Smooth muscle cell (in vitro differentiated cells): ENCODE results near the gene PCLO. TPM values are rescaled to one million over a fixed set of nuclear protein-coding genes. Genes with fewer than 3 reads are reported as not detected.

Experiments used
- DNase-seq: peaks from one replicate; lab custom pipeline; 2025; ENCODE audit not compliant: unreplicated experiment; lab: John Stamatoyannopoulos, UW
- H2AFZ ChIP-seq: fragments of 200-600 bp; sonication (generic); 2 replicates; pipeline ENCODE4 v1.6.0; 2016; ENCODE audit warnings: antibody characterized with exemption, low read depth, mild to moderate bottlenecking
- H3F3A ChIP-seq: fragments of 200-600 bp; sonication (generic); 2 replicates; pipeline ENCODE4 v1.6.0; 2017; ENCODE audit warnings: antibody characterized with exemption, low read depth
- H3K27ac ChIP-seq: fragments of 200-600 bp; sonication (generic); 2 replicates; pipeline ENCODE4 v1.5.1; 2016; ENCODE audit warnings: low read depth, mild to moderate bottlenecking
- H3K27me3 ChIP-seq: fragments of 200-600 bp; sonication (generic); 2 replicates; pipeline ENCODE4 v1.6.1; 2016; ENCODE audit warnings: low read depth, mild to moderate bottlenecking
- H3K36me3 ChIP-seq: fragments of 200-600 bp; sonication (generic); 2 replicates; pipeline ENCODE4 v1.5.1; 2016; ENCODE audit warnings: low read depth
- H3K4me1 ChIP-seq: fragments of 200-600 bp; sonication (generic); 2 replicates; pipeline ENCODE4 v1.5.1; 2016; ENCODE audit warnings: low read depth
- H3K4me2 ChIP-seq: fragments of 200-600 bp; sonication (generic); 2 replicates; pipeline ENCODE4 v1.6.0; 2016; ENCODE audit warnings: mild to moderate bottlenecking
- H3K4me3 ChIP-seq: fragments of 200-600 bp; sonication (generic); 2 replicates; pipeline ENCODE4 v1.5.1; 2016; ENCODE audit warnings: mild to moderate bottlenecking
- H3K79me2 ChIP-seq: fragments of 200-600 bp; sonication (generic); 2 replicates; pipeline ENCODE4 v1.6.0; 2016; ENCODE audit warnings: low read depth, mild to moderate bottlenecking
- H3K9ac ChIP-seq: fragments of 200-600 bp; sonication (generic); 2 replicates; pipeline ENCODE4 v1.6.0; 2016; ENCODE audit warnings: low read depth
- H3K9me3 ChIP-seq: fragments of 200-600 bp; sonication (generic); replicated peaks from 2 replicates; pipeline ENCODE4 v1.5.1; 2016; ENCODE audit warnings: low read depth
- H4K20me1 ChIP-seq: fragments of 200-600 bp; sonication (generic); 2 replicates; pipeline ENCODE4 v1.6.0; 2016; ENCODE audit warnings: low read depth
- WGBS: methylation state at CpG from one replicate; pipeline ENCODE4 v1.1.7; 2016; ENCODE audit warnings: low lambda C conversion rate; 5-methylcytosine and 5-hydroxymethylcytosine counted together
- polyA plus RNA-seq: library from polyadenylated mRNA; unstranded; fragments of >200 nt; fragmentation: Nextera tagmentation; extraction: Ambion mirVana; gene quantifications from 2 replicates; pipeline ENCODE4 v1.2.1, GENCODE V29; 2016
- total RNA-seq: library from RNA; depleted of rRNA; stranded (reverse); fragments of >200 nt; gene quantifications from 2 replicates; pipeline ENCODE4 v1.2.3, GENCODE V29; 2014
- TF ChIP-seq, protein P1 (sequence below): fragments of 200-600 bp; sonication (generic); IDR thresholded peaks from 2 replicates; pipeline ENCODE4 v1.5.1; 2017; ENCODE audit warnings: borderline replicate concordance, mild to moderate bottlenecking, antibody characterized with exemption; ENCODE audit not compliant: insufficient read depth, poor library complexity, severe bottlenecking

The PCLO gene
- total and polyA plus RNA-seq, 2 experiments from 2014 or later: 0.42 to 1.9 TPM

DNA sequence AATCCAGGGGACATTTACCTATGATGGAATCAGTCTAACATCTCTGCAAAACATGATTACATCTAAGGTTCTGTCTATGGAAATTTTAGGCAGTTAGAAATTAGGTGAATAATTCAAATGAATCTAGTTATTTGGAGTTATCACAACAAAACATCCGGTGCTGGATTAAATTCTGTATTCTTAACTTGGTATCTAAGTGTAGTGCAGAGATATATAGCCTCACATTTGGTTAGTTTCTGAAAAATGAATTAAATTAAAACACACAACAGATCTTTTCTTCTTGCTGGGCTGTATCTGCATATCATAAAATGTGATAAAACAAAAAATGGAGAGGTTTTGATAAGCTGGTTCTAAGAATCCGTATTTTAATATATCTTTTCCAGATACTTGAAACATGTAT is 354.1 kb downstream of the PCLO start:
- TF ChIP-seq, protein P1, sequence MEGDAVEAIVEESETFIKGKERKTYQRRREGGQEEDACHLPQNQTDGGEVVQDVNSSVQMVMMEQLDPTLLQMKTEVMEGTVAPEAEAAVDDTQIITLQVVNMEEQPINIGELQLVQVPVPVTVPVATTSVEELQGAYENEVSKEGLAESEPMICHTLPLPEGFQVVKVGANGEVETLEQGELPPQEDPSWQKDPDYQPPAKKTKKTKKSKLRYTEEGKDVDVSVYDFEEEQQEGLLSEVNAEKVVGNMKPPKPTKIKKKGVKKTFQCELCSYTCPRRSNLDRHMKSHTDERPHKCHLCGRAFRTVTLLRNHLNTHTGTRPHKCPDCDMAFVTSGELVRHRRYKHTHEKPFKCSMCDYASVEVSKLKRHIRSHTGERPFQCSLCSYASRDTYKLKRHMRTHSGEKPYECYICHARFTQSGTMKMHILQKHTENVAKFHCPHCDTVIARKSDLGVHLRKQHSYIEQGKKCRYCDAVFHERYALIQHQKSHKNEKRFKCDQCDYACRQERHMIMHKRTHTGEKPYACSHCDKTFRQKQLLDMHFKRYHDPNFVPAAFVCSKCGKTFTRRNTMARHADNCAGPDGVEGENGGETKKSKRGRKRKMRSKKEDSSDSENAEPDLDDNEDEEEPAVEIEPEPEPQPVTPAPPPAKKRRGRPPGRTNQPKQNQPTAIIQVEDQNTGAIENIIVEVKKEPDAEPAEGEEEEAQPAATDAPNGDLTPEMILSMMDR: no peak
- Histone ChIP-seq H3K9me3 (no peaks in the 10 kb centered on the region), H3K9ac (no peak overlapping the region), H3K4me2 (no peak overlapping the region), H3K4me3 (no peak overlapping the region), H3K79me2 (no peaks in the 10 kb centered on the region), H3K27me3 (no peaks in the 10 kb centered on the region), H4K20me1 (no peaks in the 10 kb centered on the region), H2AFZ (no peak overlapping the region), H3F3A (no peaks in the 10 kb centered on the region), H3K27ac (no peak overlapping the region), H3K4me1 (peaks cover 5% of the 10 kb centered on the region), H3K36me3 (no peaks in the 10 kb centered on the region)
- WGBS: 91% methylated on average over 2 of the region's 2 CpGs
- no peak for DNase-seq

DNA sequence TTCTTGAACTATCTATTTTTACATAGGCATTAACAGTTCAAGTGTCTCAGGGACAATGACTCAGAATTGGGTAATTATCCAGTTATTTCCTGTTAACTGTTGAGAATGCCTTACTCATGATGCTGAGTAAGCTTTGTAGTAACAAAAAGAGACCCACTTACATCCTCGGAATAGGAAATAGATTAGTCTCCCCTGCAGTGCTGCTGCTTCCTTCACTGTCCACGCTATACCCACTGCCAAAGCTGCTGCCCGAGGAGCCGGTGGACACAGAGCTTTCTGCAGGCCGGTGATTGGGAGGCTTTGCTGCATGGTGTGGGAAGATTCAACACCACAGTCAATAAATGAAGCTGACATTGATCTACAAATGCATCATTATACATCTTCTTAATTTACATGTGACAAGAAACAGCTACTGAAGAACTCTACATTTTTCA is 357.1 kb downstream of the PCLO start:
- Histone ChIP-seq H3K79me2 (no peaks in the 10 kb centered on the region), H3K9ac (peak overlapping the region; percentile 14), H3K4me1 (peaks cover 5% of the 10 kb centered on the region), H3K4me3 (peak overlapping the region; percentile 31), H3F3A (no peaks in the 10 kb centered on the region), H4K20me1 (no peaks in the 10 kb centered on the region), H3K36me3 (no peaks in the 10 kb centered on the region), H3K9me3 (no peaks in the 10 kb centered on the region), H3K27me3 (no peaks in the 10 kb centered on the region), H3K27ac (peak overlapping the region; percentile 55), H2AFZ (peak overlapping the region; percentile 95), H3K4me2 (peak overlapping the region; percentile 86)
- WGBS: 5% methylated on average over 5 of the region's 5 CpGs
- TF ChIP-seq, protein P1: no peak
- no peak for DNase-seq

DNA sequence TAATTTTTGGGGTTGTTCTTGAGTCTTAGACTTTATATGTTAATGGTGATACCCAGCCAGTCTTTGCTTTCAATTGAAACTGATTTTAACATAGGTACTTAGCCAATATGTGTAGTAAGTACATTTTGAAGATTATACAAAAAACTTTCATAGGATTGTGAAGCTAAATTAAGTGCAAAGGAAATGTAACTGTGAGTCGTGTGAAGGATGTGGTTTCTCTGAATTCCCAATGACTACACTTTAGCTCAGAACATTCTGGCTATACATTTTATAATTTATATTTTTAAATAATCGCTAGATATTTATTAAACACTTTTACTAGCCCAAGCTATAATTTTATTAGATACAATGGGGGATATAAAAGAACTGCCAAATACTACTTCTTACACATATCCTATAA is 359.3 kb downstream of the PCLO start:
- Histone ChIP-seq H3K36me3 (no peaks in the 10 kb centered on the region), H3K9ac (no peak overlapping the region), H3K4me3 (no peak overlapping the region), H3K4me1 (peaks cover 5% of the 10 kb centered on the region), H3K9me3 (no peaks in the 10 kb centered on the region), H4K20me1 (no peaks in the 10 kb centered on the region), H3F3A (no peaks in the 10 kb centered on the region), H3K4me2 (no peak overlapping the region), H2AFZ (peak overlapping the region; percentile 67), H3K27ac (no peak overlapping the region), H3K79me2 (no peaks in the 10 kb centered on the region), H3K27me3 (no peaks in the 10 kb centered on the region)
- WGBS: 71% methylated on average over 2 of the region's 2 CpGs
- TF ChIP-seq, protein P1: no peak
- no peak for DNase-seq

DNA sequence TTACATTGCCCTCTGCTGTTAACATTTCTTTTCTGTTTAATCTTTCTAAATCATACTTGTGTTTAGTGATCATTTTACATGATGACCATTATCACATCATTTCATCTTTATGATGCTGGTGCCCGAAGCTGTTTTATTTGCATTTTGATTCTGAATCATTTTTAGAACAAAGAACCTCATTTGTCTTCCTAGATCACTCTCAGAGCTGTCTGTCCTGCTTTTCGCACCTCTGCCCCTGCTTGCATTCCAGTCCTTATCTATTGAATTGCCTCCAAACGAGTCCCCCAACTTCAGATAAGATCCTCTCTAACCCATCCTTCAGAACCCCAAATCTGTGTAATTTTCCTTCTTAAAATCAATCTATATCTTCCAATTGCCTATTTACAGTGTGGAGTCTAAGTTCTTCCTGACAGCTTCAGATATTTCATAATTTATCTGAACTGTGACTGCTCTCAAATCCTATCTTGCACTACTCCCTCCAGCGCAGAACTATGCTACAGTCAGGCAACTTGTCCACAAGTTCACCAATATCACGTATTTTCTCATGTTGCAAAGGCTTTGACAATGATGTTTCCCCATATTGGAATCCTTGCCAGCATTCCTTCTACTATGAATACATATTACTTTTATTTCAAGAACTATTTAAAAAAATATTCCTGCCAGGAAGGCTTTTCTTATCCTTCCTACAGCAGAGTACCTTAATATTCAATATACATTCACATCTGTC is 372.6 kb downstream of the PCLO start:
- no peaks in the 10 kb centered on the region for H4K20me1 ChIP-seq
- no peaks in the 10 kb centered on the region for H3K79me2 ChIP-seq
- H3K4me3 ChIP-seq: no peak overlapping the region
- no peaks in the 10 kb centered on the region for H3K27me3 ChIP-seq
- H3K9me3 ChIP-seq: no peaks in the 10 kb centered on the region
- H3K27ac ChIP-seq: no peak overlapping the region
- TF ChIP-seq, protein P1: no peak
- no peak overlapping the region for H3K4me2 ChIP-seq
- H3F3A ChIP-seq: no peaks in the 10 kb centered on the region
- H2AFZ ChIP-seq: peak overlapping the region; percentile 49
- WGBS: 54% methylated on average over 5 of the region's 5 CpGs
- DNase-seq: no peak
- H3K4me1 ChIP-seq: no peaks in the 10 kb centered on the region
- H3K9ac ChIP-seq: no peak overlapping the region
- H3K36me3 ChIP-seq: no peaks in the 10 kb centered on the region
